Activated T-helper 2 cell treated with anti-CD3 and anti-CD28 coated beads, Interferon-gamma antibody, Interleukin-2, Interleukin-4, amounts not matched to agents 10 μg/mL and 5 μg/mL and 100 μg/mL, durations not matched to agents 14 hours and 24 hours and 36 hours (primary cell): ENCODE data around the gene PEX19. TPM values are rescaled to one million over a fixed set of nuclear protein-coding genes. Genes with fewer than 3 reads are reported as not detected.

Experiments
- total RNA-seq: library from RNA; stranded (reverse); gene quantifications from 2 replicates; pipeline ENCODE4 v1.2.3, GENCODE V29; 2022

The PEX19 gene
- total RNA-seq, 1 donor from 2014 or later = 68.5 TPM

Other genes starting within 250 kb of the PEX19 start
- 0.11 TPM in 1 of 2 replicates, not detected in the other for gene KCNJ10, start 215.0 kb downstream of the PEX19 start, total RNA-seq
- not detected in 2 replicates for gene KCNJ9, start 203.6 kb downstream of the PEX19 start, total RNA-seq
- 34.1 and 35.0 TPM in 2 replicates for gene IGSF8, start 186.5 kb downstream of the PEX19 start, total RNA-seq
- not detected in 2 replicates for gene ATP1A2, start 169.4 kb downstream of the PEX19 start, total RNA-seq
- 0.41 and 0.55 TPM in 2 replicates for gene ATP1A4, start 133.5 kb downstream of the PEX19 start, total RNA-seq
- 0.30 and 0.37 TPM in 2 replicates for gene CASQ1, start 94.6 kb downstream of the PEX19 start, total RNA-seq
- gene PEA15, start 79.7 kb downstream of the PEX19 start, total RNA-seq = 61.0 and 61.7 TPM in 2 replicates
- 132 and 143 TPM in 2 replicates for gene DCAF8, start 22.6 kb downstream of the PEX19 start, total RNA-seq
- gene COPA, start 58.1 kb upstream of the PEX19 start, total RNA-seq = 153 and 154 TPM in 2 replicates
- gene NCSTN, start 58.2 kb upstream of the PEX19 start, total RNA-seq = 65.3 and 72.4 TPM in 2 replicates
- 0.30 and 0.32 TPM in 2 replicates for gene NHLH1, start 81.9 kb upstream of the PEX19 start, total RNA-seq
- gene VANGL2, start 115.4 kb upstream of the PEX19 start, total RNA-seq = not detected in 2 replicates
- 11.8 and 13.0 TPM in 2 replicates for gene SLAMF6, start 238.1 kb upstream of the PEX19 start, total RNA-seq